Skin epidermis (tissue), 12 donors: ENCODE measurements around the gene ZBTB7C.
A peak's percentile ranks its signal among the peaks of the same experiment; 100 is the strongest.

Experiments used
- H3K27ac ChIP-seq, 21 experiments: fragments of 200-600 bp; sonication (generic) in 11 of 21; one replicate each; pipeline ENCODE4 v1.5.0; 2020; ENCODE audit warnings: mild to moderate bottlenecking in 3 of 21, inconsistent platforms in 2 of 21, moderate library complexity in 2 of 21
- H3K4me3 ChIP-seq, 7 experiments: fragments of 200-600 bp; sonication (generic) in 2 of 7; one replicate each; pipeline ENCODE4 v1.5.0; 2020; ENCODE audit warnings: inconsistent platforms in 2 of 7, mild to moderate bottlenecking in 2 of 7, moderate library complexity in 1 of 7

ZBTB7C gene

GRCh38 chr18:48064978-48065600, 344.1 kb downstream of the ZBTB7C start:
- Histone ChIP-seq H3K27ac (peak overlapping the region in 15 of 21 experiments; percentile 11 to 66 (median 47)), H3K4me3 (no peak overlapping the region)

- Histone ChIP-seq H3K4me3 (no peak overlapping the region), H3K27ac (peak overlapping the region in 3 of 21 experiments; percentile 5 to 13 (median 6))
Measured at GRCh38 chr18:48061781-48062570, 347.2 kb downstream of the ZBTB7C start.

- peak overlapping the region in 5 of 21 experiments; percentile 26 to 75 (median 49) for H3K27ac ChIP-seq
- H3K4me3 ChIP-seq, result no peak overlapping the region
Measured at GRCh38 chr18:48060970-48061369, 348.2 kb downstream of the ZBTB7C start.

GRCh38 chr18:48060346-48060745, 348.8 kb downstream of the ZBTB7C start:
- Histone ChIP-seq H3K4me3 (no peak overlapping the region), H3K27ac (peak overlapping the region in 7 of 21 experiments; percentile 15 to 75 (median 49))

- no peak overlapping the region for H3K4me3 ChIP-seq
- peak overlapping the region in 9 of 21 experiments; percentile 4 to 75 (median 40) for H3K27ac ChIP-seq
Measured at GRCh38 chr18:48059455-48060010, 349.6 kb downstream of the ZBTB7C start.

- H3K4me3 ChIP-seq, result no peak overlapping the region
- H3K27ac ChIP-seq, result peak overlapping the region in 1 of 21 experiments; percentile 44
Measured at GRCh38 chr18:48058486-48058885, 350.7 kb downstream of the ZBTB7C start.

GRCh38 chr18:48057018-48057417, 352.2 kb downstream of the ZBTB7C start:
- Histone ChIP-seq H3K4me3 (no peak overlapping the region), H3K27ac (no peak overlapping the region)

GRCh38 chr18:48055351-48055750, 353.8 kb downstream of the ZBTB7C start:
- H3K27ac ChIP-seq, result peak overlapping the region in 1 of 21 experiments; percentile 46

GRCh38 chr18:48053881-48054816, 355.0 kb downstream of the ZBTB7C start:
- no peak overlapping the region for H3K4me3 ChIP-seq
- H3K27ac ChIP-seq, result peak overlapping the region in 4 of 21 experiments; percentile 8 to 48 (median 33)

More at GRCh38 chr18:48055351-48055750, 353.8 kb downstream of the ZBTB7C start:
- no peak overlapping the region for H3K4me3 ChIP-seq

GRCh38 chr18:48052842-48053241, 356.3 kb downstream of the ZBTB7C start:
- H3K4me3 ChIP-seq, result no peak overlapping the region
- H3K27ac ChIP-seq, result peak overlapping the region in 4 of 21 experiments; percentile 20 to 64 (median 43)

GRCh38 chr18:48051945-48052840, 357.0 kb downstream of the ZBTB7C start:
- Histone ChIP-seq H3K4me3 (no peak overlapping the region), H3K27ac (peak overlapping the region in 5 of 21 experiments; percentile 27 to 75 (median 64))

- Histone ChIP-seq H3K27ac (peak overlapping the region in 19 of 21 experiments; percentile 11 to 81 (median 67)), H3K4me3 (no peak overlapping the region)
Measured at GRCh38 chr18:48050176-48050575, 359.0 kb downstream of the ZBTB7C start.

- Histone ChIP-seq H3K27ac (peak overlapping the region in 18 of 21 experiments; percentile 25 to 81 (median 70)), H3K4me3 (no peak overlapping the region)
Measured at GRCh38 chr18:48049757-48050156, 359.4 kb downstream of the ZBTB7C start.

- peak overlapping the region in 9 of 21 experiments; percentile 2 to 72 (median 42) for H3K27ac ChIP-seq
- H3K4me3 ChIP-seq, result no peak overlapping the region
Measured at GRCh38 chr18:48048251-48048650, 360.9 kb downstream of the ZBTB7C start.

- H3K27ac ChIP-seq, result peak overlapping the region in 3 of 21 experiments; percentile 15 to 17 (median 16)
- no peak overlapping the region for H3K4me3 ChIP-seq
Measured at GRCh38 chr18:48046843-48047242, 362.3 kb downstream of the ZBTB7C start.

- peak overlapping the region in 1 of 21 experiments; percentile 16 for H3K27ac ChIP-seq
- no peak overlapping the region for H3K4me3 ChIP-seq
Measured at GRCh38 chr18:48045744-48046143, 363.4 kb downstream of the ZBTB7C start.

GRCh38 chr18:48044944-48045343, 364.2 kb downstream of the ZBTB7C start:
- H3K4me3 ChIP-seq, result no peak overlapping the region
- H3K27ac ChIP-seq, result peak overlapping the region in 1 of 21 experiments; percentile 34

- Histone ChIP-seq H3K4me3 (no peak overlapping the region), H3K27ac (no peak overlapping the region)
Measured at GRCh38 chr18:48043166-48043565, 366.0 kb downstream of the ZBTB7C start.
